Stimulated activated CD4-positive, alpha-beta T cell treated with anti-CD3 and anti-CD28 coated beads, Interleukin-4, amount 100 ng/mL, for 24 hours (primary cell): ENCODE results near the gene THSD7B.
"Not testable (repeated sequence)": the region's sequence is repeated elsewhere in the genome, so short reads cannot be mapped to it uniquely, and the experiment has no call there.

Experiments
- DNase-seq: peaks from one replicate; pipeline ENCODE4 v3.0.0-alpha.2; 2020

Gene THSD7B

DNA sequence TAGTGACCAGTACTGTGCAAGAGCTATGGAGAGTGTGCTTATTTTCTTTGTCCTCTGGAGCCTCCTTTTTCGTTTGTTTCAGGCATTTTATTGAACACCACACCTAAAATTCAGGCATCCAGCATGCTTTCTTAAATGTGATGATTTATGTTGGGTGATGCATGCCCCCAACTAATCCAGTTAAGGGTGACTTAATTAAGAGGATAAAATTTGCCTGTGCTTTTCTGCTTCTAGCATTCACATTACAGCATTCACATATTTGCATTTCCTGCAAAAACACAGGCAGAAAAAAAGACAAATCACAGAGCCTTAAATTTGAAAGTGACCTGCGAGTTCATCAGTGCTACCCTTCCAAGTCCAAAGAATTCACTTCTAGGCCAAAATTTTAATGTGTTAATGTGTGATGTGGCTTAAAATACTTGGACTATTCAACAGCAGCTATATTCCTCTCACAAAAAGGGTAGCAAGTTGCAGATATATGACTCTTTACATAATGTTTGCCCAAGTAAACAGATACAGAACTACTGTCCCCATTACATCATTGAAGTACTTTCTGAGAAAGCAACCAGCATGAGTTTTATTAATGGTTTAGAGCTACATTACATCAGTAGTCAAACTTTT is 286.5 kb downstream of the THSD7B start:
- DNase-seq: no peak

DNA sequence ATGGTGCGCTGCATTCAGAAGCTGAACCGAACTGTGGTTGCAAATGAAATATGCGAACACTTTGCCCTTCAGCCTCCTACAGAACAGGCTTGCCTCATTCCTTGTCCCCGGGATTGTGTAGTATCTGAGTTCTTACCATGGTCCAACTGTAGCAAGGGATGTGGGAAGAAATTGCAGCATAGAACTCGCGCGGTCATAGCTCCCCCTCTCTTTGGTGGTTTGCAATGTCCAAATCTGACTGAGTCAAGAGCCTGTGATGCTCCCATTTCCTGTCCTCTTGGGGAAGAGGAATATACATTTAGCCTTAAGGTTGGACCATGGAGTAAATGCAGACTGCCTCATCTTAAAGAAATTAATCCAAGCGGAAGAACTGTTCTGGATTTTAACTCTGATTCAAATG is 291.4 kb downstream of the THSD7B start:
- no peak for DNase-seq

- DNase-seq: not testable (repeated sequence)
These were observed 310.9 kb downstream of the THSD7B start for GRCh38 chr2:137076111-137076765.

DNA sequence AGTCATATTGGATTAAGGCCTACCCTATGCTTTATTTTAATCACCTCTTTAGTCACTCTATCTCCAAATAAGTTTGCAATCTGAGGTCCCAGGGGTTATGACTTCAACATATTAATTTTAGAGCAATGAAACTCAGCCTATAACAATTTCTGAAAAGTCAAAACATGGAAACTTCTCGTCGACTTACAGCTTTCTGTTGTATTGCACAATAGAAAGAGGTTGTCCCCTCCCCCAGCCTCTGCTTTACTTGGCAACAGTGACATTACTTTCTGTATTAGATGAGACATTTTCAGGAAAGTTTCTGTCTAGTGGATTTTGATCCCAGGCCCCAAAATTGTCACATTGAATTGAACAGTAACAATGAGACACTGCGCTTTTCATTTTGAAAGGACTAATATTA is 326.4 kb downstream of the THSD7B start:
- DNase-seq: no peak

- DNase-seq: no peak
These were observed 327.8 kb downstream of the THSD7B start for GRCh38 chr2:137093116-137093515.

GRCh38 chr2:137096187-137096586 is 330.8 kb downstream of the THSD7B start:
- no peak for DNase-seq

DNA sequence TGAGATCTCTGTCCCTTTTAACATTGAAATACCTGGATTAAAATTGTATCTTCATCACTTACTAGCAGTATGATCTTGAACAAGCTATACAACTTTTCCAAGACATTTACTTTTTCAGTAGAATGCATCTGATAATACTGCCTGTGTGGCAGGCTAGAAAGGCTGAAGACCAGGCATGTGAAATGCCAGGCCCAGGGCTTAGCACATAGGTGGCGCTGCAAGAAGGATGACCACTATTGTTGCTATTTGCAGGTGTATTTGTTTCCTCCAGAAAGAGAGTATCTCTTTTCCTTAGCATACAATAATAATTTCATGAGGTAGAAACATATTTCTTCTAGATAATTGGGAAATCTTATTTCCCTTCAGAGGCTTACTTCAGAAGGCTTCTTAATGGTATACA is 331.3 kb downstream of the THSD7B start:
- no peak for DNase-seq

GRCh38 chr2:137101814-137102213 is 336.5 kb downstream of the THSD7B start:
- not testable (repeated sequence) for DNase-seq

GRCh38 chr2:137107904-137108303 is 342.6 kb downstream of the THSD7B start:
- DNase-seq: no peak

GRCh38 chr2:137111896-137112295 is 346.6 kb downstream of the THSD7B start:
- DNase-seq: no peak

DNA sequence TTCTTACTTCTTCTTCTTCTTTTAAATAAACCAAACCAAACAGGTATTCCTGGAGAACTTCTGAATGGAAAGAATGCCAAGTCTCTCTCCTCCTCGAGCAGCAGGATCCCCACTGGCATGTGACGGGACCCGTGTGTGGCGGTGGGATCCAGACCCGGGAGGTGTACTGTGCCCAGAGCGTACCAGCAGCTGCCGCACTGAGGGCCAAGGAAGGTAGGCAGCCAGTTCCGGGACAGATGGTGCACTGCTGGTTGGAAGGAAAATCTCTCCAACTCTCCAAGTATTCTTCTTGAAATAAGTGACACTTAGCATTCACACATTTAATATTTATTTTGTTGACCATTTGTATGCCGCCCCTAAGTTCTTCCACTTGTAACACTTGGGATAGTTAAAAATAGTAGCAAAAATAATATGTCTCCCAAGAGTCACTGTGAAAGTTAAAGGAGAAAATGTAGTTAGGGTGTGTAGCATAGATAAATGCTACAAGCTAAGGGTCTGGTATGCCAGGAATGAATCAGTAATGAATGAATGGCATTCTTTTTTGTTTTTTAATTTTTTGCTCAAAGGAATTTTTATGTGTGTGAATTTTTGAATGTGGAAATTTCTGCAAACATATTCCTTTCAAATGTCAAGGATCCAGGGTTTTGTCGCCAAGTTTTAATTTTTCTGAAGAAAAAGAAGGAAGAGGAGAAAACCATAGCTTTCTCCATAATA is 349.9 kb downstream of the THSD7B start:
- no peak for DNase-seq

GRCh38 chr2:137115795-137116089 is 350.4 kb downstream of the THSD7B start:
- DNase-seq: no peak

DNA sequence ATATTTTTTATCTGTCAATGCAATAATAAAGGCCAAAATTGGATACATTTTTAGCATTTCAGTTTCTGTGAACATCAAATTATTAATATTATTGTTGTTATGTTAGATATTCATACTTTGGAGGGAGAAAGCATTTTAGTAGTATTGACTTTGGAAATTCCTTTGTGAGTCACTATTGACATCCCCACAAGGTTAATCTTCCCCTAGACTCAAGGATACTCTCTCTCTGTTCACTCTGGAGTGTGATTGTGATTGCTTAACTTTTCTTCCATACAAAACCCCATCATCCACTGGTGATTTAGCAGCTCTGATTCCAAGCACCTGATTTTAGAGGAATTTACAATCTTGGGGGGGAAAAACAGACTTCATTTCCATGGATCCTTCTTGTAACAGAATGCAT is 352.0 kb downstream of the THSD7B start:
- no peak for DNase-seq

- no peak for DNase-seq
These were observed 352.8 kb downstream of the THSD7B start for GRCh38 chr2:137118140-137118539.

DNA sequence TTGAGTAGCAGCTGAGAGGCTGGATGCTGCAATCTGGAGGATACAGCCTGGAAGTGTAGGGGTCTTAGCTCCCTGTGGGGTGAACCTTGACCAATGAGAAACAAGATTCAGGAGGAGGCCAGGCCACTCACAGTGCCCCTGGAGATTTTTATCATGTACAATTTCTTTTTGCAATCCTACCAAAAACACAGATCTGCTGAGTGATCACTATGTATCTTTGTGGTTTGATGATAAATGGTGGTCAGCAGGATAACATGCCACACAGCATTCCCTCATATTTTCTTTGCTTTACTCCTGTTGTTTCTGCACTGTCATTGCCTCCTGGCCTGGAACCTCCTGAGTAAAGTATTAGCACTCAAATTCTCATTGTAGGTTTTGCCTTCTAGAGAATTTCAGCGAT is 357.9 kb downstream of the THSD7B start:
- no peak for DNase-seq

GRCh38 chr2:137133225-137133624 is 367.9 kb downstream of the THSD7B start:
- no peak for DNase-seq

DNA sequence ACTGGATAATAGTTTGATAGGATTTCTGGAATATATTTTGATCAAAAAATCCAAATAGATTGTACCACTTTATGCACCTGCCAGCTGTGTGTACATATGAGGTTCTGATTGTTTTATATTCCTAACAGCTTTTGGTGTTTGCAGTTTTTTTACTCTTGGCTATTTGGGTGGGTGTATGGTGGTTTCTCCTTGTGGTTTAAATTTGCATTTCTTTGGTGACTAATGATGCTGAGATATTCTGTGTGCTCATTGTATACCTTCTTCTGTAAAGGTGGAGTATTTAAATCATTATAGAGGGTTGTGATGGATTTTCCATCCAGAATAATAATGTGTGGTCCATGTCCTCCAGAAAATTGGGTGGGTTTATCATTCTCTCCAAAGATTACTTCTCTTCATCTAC is 372.9 kb downstream of the THSD7B start:
- no peak for DNase-seq

DNA sequence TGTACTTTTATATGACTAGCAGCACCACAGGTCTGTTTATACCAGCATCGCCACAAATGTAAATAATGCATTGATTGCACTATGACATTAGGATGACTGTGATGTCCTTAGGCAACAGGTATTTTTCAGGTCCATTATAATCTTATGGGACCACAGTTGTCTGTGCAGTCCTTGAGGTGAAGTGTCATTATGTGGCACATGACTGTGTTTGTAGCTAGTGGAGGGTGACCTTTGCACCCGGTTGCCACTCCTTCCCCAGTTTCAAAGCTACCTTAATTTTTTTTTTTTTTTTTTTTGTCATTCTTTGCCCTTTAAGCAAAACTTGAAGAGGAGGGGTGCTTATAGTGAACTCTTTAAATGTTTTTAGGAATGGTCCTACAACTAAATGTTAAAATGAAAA is 386.4 kb downstream of the THSD7B start:
- no peak for DNase-seq

GRCh38 chr2:137154946-137155345 is 389.6 kb downstream of the THSD7B start:
- no peak for DNase-seq

- DNase-seq: no peak
These were observed 390.2 kb downstream of the THSD7B start for GRCh38 chr2:137155356-137156104.

GRCh38 chr2:137156221-137156844 is 391.0 kb downstream of the THSD7B start:
- no peak for DNase-seq

GRCh38 chr2:137157851-137158250 is 392.5 kb downstream of the THSD7B start:
- DNase-seq: no peak

DNA sequence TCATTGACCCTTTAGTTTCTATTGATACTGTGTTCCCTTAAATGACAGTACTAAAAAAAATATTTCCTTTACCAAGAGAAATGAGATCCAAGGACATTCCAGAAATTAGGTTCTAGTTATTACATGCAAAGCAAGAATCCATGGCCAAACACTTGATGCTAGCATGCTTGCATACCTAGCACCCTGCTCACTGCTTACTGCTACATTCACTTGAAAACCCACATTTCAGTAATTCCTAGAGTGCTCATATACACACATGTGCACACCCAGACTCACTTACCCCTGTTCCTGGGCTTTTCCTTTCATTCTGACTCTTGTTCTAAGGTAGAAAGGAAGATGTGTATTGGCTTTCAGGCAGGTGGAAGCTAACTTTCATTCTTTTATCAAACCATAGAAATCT is 395.9 kb downstream of the THSD7B start:
- no peak for DNase-seq
